ENCODE results near the gene RARRES2.

Gene RARRES2

GRCh38 chr7:150363872-150364271 lies 22.4 kb upstream of the RARRES2 start:
- FAIRE-seq, result peak; percentile 48

GRCh38 chr7:150363370-150363769 lies 21.9 kb upstream of the RARRES2 start:
- DNase-seq (ENCODE audit: insufficient read length, low spot score) (no peak), FAIRE-seq (no peak)

More at GRCh38 chr7:150363872-150364271, 22.4 kb upstream of the RARRES2 start:
- no peak for DNase-seq (ENCODE audit: insufficient read length, low spot score)

- FAIRE-seq (no peak), DNase-seq (ENCODE audit: insufficient read length, low spot score) (no peak)
These were observed 20.6 kb upstream of the RARRES2 start for GRCh38 chr7:150361807-150362621.

DNA sequence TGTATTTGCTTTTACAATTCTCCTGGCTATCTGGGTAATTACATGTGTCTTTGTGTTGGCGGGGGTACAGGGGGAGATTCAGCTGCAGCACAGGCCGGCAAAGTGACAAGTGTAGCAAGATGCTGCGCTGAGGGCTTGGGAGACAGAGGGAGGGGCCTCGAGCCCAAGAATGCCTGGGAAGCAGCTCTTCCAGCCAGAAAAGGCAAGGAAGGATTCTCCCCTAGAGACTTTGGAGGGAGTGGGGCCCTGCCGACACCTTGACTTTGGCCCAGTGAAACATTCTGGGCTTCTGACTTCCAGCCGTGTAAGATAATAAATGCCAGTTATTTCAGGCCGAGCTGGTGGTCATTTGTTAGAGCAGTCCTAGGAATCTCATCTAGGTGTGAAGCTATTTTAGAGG lies 20.0 kb upstream of the RARRES2 start:
- DNase-seq (ENCODE audit: insufficient read length, low spot score), result no peak
- FAIRE-seq, result no peak

DNA sequence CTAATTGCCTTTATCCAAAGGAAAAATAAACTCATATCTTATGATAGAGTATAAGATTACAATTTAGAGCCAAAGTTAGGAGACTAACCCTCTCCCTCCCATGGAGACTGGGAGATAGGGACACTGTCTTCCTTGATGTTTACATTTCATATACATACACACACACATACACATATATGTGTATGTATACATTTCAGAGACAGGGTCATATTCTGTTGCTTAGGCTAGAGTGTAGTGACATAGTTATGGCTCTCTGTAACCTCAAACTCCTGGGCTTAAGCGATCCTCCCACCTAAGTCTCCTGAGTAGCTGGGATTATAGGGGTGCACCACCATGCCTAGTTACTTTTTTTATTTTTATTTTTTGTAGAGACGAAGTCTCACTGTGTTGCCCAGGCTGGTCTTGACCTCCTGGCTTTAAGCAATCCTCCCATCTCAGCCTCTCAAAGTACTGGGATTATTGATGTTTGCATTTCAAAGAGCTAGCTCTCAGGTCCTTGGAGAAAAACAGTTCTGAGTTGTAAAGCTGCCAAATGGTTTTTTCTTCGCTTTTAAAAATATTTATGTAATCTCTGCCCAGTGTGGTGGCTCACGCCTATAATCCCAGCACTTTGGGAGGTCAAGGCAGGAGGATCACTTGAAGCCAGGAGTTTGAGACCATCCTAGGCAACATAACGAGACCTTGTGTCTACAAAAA lies 19.1 kb upstream of the RARRES2 start:
- no peak for FAIRE-seq
- no peak for DNase-seq (ENCODE audit: insufficient read length, low spot score)

- no peak for DNase-seq (ENCODE audit: insufficient read length, low spot score)
- no peak for FAIRE-seq
These were observed 18.4 kb upstream of the RARRES2 start for GRCh38 chr7:150359622-150360362.

GRCh38 chr7:150358988-150359621 lies 17.7 kb upstream of the RARRES2 start:
- DNase-seq (ENCODE audit: insufficient read length, low spot score), result no peak
- FAIRE-seq, result no peak

DNA sequence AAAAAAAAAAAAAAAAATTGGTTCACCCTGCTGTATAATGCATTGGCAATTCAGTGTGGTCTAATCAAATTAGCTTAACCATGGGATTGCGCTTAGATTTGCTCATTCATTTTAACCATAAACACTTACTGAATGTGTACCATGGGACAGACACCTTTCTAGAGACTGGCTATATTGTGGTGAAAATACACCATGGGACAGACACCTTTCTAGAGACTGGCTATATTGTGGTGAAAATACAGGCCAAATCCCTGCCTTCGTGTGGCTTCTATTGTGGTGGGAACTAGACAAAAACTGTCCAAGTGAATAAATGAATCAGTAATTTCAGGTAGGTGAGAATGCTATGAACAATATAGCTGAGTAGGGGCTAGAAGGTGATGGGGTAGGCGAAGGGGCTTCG lies 17.0 kb upstream of the RARRES2 start:
- DNase-seq (ENCODE audit: insufficient read length, low spot score) (no peak), FAIRE-seq (no peak)

DNA sequence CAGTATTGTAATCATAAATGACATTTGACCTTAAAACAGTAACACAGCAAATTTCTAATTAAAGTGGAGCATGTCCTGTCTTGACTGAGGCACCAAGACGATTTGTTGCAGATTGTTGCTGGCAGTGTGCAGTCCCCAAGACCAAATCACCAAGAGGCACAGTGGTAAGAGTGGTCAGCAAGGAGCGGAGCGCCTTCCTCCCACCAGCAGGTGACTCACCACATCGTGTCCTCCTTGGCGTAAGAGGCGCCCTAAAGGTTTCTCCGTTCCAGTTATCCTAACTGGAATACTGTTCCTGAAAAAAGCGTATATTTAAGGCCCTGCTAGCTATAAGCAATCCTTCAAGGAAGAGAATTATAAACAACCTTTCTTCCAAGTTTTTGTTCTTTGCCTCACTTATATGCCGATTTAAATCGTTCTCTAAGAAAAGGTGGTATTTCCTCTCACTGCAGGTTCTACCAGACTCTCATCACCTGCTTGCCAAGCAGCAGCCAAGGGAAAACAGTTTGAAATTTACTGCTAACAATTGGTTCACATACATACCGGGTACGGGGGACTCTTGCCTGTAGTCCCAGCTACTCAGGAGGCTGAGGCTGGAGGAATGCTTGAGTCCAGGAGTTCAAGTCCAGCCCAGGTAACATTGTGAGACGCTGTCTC lies 16.5 kb upstream of the RARRES2 start:
- DNase-seq (ENCODE audit: insufficient read length, low spot score), result no peak
- FAIRE-seq, result no peak

DNA sequence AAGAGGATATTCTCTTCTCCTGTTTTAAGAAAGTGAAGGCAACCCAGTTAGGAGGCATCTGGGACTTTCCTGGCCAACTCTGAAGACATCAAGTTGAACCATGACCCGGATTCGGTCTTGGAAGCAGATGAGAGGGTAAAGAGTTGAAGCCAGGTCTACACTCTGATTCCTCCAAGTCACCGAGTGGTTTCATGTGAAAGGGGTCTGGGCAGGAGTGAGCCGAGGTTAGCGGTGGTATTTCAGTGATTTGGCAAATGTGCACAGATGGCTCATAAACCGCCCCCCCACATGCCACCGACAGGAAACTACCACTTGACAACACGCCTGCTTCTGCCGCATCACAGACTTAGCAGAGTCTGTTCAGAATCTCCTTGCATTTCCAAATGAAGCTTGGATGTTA lies 15.8 kb upstream of the RARRES2 start:
- FAIRE-seq (no peak), DNase-seq (ENCODE audit: insufficient read length, low spot score) (no peak)

DNA sequence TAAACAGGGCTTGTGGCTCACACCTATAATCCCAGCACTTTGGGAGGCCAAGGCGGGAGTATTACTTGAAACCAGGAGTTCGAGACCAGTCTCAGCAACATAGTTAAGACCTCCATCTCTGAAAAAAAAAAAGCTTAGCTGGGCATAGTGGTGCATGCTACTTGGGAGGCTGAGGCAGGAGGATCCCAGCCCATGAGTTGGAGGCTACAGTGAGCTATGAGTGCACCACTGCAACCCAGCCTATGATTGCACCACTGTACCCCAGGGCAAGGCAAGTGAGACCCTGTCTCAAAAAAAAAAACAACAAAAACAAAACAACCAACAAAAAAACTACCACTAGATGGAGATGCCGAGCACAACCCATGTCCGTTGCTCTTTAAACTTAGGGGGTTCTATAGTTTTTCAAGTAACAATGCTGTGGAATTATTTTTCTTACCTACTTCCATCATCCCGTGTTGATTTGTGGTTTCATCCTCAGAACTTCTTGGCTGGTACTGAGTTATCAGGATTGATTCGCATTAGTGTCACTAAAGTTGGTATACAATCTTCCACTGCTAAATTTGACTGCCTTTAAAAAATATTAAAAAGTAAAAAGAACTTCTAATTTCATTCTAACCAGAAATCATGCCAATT lies 15.0 kb upstream of the RARRES2 start:
- DNase-seq (ENCODE audit: insufficient read length, low spot score) (no peak), FAIRE-seq (no peak)

GRCh38 chr7:150355666-150356059 lies 14.2 kb upstream of the RARRES2 start:
- no peak for DNase-seq (ENCODE audit: insufficient read length, low spot score)
- no peak for FAIRE-seq

- FAIRE-seq (no peak), DNase-seq (ENCODE audit: insufficient read length, low spot score) (no peak)
These were observed 10.3 kb upstream of the RARRES2 start for GRCh38 chr7:150351587-150352194.

- FAIRE-seq (no peak), DNase-seq (ENCODE audit: insufficient read length, low spot score) (no peak)
These were observed 5.5 kb upstream of the RARRES2 start for GRCh38 chr7:150346922-150347321.

- FAIRE-seq (no peak), DNase-seq (ENCODE audit: insufficient read length, low spot score) (no peak)
These were observed 3.6 kb upstream of the RARRES2 start for GRCh38 chr7:150345012-150345411.

GRCh38 chr7:150344299-150344698 lies 2.9 kb upstream of the RARRES2 start:
- no peak for DNase-seq (ENCODE audit: insufficient read length, low spot score)
- FAIRE-seq, result no peak

GRCh38 chr7:150343225-150343624 lies 1.8 kb upstream of the RARRES2 start:
- FAIRE-seq (no peak), DNase-seq (ENCODE audit: insufficient read length, low spot score) (no peak)

- no peak for FAIRE-seq
- DNase-seq (ENCODE audit: insufficient read length, low spot score), result no peak
These were observed 636 bp upstream of the RARRES2 start for GRCh38 chr7:150342121-150342408.

- DNase-seq (ENCODE audit: insufficient read length, low spot score) (no peak), FAIRE-seq (no peak)
These were observed 560 bp downstream of the RARRES2 start for GRCh38 chr7:150340875-150341262.
